Skeletal muscle cell (primary cell): ENCODE data around the gene RAD51AP1.

ENCODE experiments used
- DNase-seq: peaks from one replicate; pipeline ENCODE4 v3.0.0-alpha.2; 2010; ENCODE audit warnings: low read depth
- H3K4me3 ChIP-seq: 2 replicates; pipeline ENCODE4 v1.5.1; 2011; ENCODE audit warnings: low read depth, mild to moderate bottlenecking, control low read depth, low read length, moderate library complexity

RAD51AP1 gene

GRCh38 chr12:4586500-4586899 lies 47.8 kb downstream of the RAD51AP1 start:
- DNase-seq = no peak
- H3K4me3 ChIP-seq = no peak overlapping the region

- no peak overlapping the region for H3K4me3 ChIP-seq
- DNase-seq = no peak
Observed at GRCh38 chr12:4587108-4587507, 48.4 kb downstream of the RAD51AP1 start.

- no peak for DNase-seq
- H3K4me3 ChIP-seq = no peak overlapping the region
Observed at GRCh38 chr12:4588916-4589315, 50.2 kb downstream of the RAD51AP1 start.

GRCh38 chr12:4589941-4590340 lies 51.3 kb downstream of the RAD51AP1 start:
- no peak for DNase-seq
- no peak overlapping the region for H3K4me3 ChIP-seq

DNA sequence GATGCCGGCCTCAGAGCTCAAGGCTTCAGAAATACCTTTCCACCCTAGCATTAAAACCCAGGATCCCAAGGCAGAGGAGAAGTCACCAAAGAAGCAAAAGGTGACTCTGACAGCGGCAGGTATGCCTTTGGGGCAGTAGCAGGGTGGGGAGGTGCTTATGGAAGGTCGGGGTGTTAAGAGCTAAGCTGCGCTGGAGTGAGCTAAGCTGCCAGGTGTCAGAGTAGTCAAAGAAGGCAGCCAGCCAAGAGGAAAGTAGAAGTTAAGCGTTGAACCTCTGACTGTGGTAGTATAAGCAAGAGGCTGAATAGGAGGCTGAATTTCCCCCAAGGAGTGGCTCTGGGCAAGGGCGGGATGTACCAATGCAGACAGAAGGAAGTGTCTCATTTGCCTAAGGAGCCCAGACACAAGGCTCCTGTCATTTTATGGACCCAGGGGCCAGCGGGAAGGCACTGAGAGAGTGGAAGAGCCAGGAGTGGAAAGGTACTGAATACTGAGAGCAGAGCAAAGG lies 52.5 kb downstream of the RAD51AP1 start:
- no peak overlapping the region for H3K4me3 ChIP-seq

GRCh38 chr12:4595881-4596280 lies 57.2 kb downstream of the RAD51AP1 start:
- H3K4me3 ChIP-seq = no peak overlapping the region
- no peak for DNase-seq

More for the DNA sequence above, 52.5 kb downstream of the RAD51AP1 start:
- no peak for DNase-seq

GRCh38 chr12:4603421-4603820 lies 64.7 kb downstream of the RAD51AP1 start:
- no peak for DNase-seq
- H3K4me3 ChIP-seq = no peak overlapping the region

DNA sequence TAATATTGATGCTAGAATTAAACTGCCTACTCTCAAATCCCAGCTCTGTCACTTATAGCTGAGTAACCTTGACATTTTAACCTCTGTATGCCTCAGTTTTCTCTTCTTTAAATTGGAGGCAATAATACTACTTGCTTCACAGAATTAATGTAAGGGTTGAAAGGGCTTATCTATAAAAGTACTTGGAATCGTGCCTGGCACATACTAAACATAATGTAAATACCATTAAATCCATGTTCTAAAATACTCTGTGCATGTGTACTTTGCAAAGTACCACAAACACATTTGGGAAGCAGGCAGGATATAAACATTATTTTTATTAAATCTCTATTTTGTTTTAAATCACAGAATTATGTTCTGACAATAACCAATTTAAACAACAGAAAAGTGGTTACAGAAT lies 65.3 kb downstream of the RAD51AP1 start:
- no peak for DNase-seq

GRCh38 chr12:4604684-4605193 lies 66.0 kb downstream of the RAD51AP1 start:
- H3K4me3 ChIP-seq = peak overlapping the region; percentile 91
- peak; percentile 58 for DNase-seq

More for the DNA sequence above, 65.3 kb downstream of the RAD51AP1 start:
- H3K4me3 ChIP-seq = no peak overlapping the region

- H3K4me3 ChIP-seq = no peak overlapping the region
- no peak for DNase-seq
Observed at GRCh38 chr12:4607056-4607455, 68.4 kb downstream of the RAD51AP1 start.

DNA sequence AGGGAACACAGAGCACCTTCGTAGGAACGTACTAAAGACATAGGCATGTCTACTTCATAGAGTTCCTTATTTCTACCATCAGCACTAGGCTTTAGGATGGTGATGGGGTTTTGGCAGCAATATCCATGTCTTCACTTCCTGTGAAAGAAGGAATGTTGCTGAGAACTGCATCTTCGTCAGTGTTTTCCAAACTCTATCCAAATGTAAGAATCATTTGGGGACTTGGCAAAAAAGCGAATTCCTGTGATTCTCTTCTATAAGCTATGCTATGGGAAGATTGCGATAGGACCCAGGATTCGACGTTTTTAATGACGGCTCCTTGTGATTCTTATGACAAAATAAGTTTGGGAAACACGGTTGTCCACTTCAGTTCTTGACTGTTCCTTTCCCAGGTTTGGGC lies 70.4 kb downstream of the RAD51AP1 start:
- no peak for DNase-seq

More for the DNA sequence above, 70.4 kb downstream of the RAD51AP1 start:
- H3K4me3 ChIP-seq = no peak overlapping the region
